MCF 10A (cell line): ENCODE results near the gene SLC5A10. TPM values are rescaled to one million over a fixed set of nuclear protein-coding genes. Genes with fewer than 3 reads are reported as not detected.

ENCODE experiments used
- BruUV-seq: library from RNA; stranded (reverse); fragments of 400-500 nt; replicated peaks from 2 replicates; lab custom pipeline; 2021; lab: Mats Ljungman, UMichigan
- CTCF ChIA-PET: fragments of 300-600 bp; sonication (Branson Sonifier 250); formaldehyde crosslinking; extraction: SDS; loops from one replicate; lab custom pipeline; 2021; ENCODE audit warnings: antibody characterized with exemption, inconsistent platforms; lab: Yijun Ruan, JAX
- POLR2A ChIA-PET: fragments of 300-600, 350-650 bp; sonication (Branson Sonifier 250); formaldehyde crosslinking; extraction: SDS; loops from one replicate; lab custom pipeline; 2020; ENCODE audit warnings: antibody characterized with exemption, inconsistent platforms; lab: Yijun Ruan, JAX
- DNase-seq: peaks from one replicate; pipeline ENCODE4 v3.0.0-alpha.2; 2018; ENCODE audit not compliant: unreplicated experiment
- H3K27ac Mint-ChIP-seq: one replicate; pipeline ENCODE4 v1.8.0; 2022; ENCODE audit warnings: mild to moderate bottlenecking, low read depth, mixed read lengths; ENCODE audit not compliant: unreplicated experiment
- H3K27me3 Mint-ChIP-seq: one replicate; pipeline ENCODE4 v1.8.0; 2022; ENCODE audit warnings: mixed read lengths; ENCODE audit not compliant: insufficient read depth, unreplicated experiment
- H3K36me3 Mint-ChIP-seq: one replicate; pipeline ENCODE4 v1.8.0; 2022; ENCODE audit warnings: mild to moderate bottlenecking, moderate library complexity, mixed read lengths; ENCODE audit not compliant: insufficient read depth, unreplicated experiment
- H3K4me1 Mint-ChIP-seq: one replicate; pipeline ENCODE4 v1.8.0; 2022; ENCODE audit warnings: mixed read lengths; ENCODE audit not compliant: insufficient read depth, unreplicated experiment
- H3K4me3 Mint-ChIP-seq: one replicate; pipeline ENCODE4 v1.8.0; 2022; ENCODE audit warnings: mild to moderate bottlenecking, moderate library complexity, mixed read lengths; ENCODE audit not compliant: unreplicated experiment
- H3K9me3 Mint-ChIP-seq: one replicate; pipeline ENCODE4 v1.8.0; 2022; ENCODE audit warnings: mixed read lengths; ENCODE audit not compliant: unreplicated experiment
- intact Hi-C: fragments of 100-400 bp; cut with micrococcal nuclease; formaldehyde crosslinking; loops from 2 replicates; pipeline ENCODE4 v1.14.1; 2022
- total RNA-seq: library from RNA; stranded (reverse); gene quantifications from 2 replicates; pipeline ENCODE4 v1.2.3, GENCODE V29; 2022
- TF ChIP-seq, protein P1 (sequence below): fragments of 200-600 bp; IDR thresholded peaks from one replicate; pipeline ENCODE4 v1.8.0; 2022; ENCODE audit warnings: antibody characterized with exemption, mild to moderate bottlenecking; ENCODE audit not compliant: unreplicated experiment

Gene SLC5A10
- total RNA-seq, 1 experiment from 2014 or later, result 0.16 TPM

DNA sequence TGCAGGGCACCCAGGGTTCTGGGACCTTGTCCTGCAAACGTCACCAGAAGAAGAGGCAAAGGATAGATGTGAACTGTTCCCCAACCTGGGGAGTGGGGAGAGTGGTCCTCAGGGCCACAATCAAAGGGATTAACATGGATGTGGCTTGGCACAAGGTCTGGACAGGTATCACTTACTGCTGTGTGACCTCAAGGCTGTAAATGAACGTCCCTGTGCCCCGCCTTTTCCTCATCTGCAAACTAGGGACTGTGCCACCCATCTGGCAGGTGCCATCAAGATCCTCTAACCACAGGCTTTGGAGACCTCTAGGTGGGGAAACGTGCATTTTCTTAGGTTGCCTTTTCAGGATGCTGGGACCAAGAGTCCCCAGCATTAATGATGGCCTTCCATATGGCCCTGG, 25.1 kb downstream of the SLC5A10 start:
- Mint-ChIP-seq H3K27ac (no peak overlapping the region), H3K4me3 (no peak overlapping the region), H3K27me3 (no peaks in the 10 kb centered on the region), H3K4me1 (no peaks in the 10 kb centered on the region), H3K9me3 (no peaks in the 10 kb centered on the region), H3K36me3 (peaks cover 59% of the 10 kb centered on the region)
- ChIA-PET POLR2A (no interaction called here), CTCF (interaction anchor here (1.2 kb wide), 1 partner anchor 16 kb away, joined by 3 read pairs; no protein-coding TSS in a partner anchor)
- intact Hi-C loops, result no loop called here
- TF ChIP-seq, protein P1, sequence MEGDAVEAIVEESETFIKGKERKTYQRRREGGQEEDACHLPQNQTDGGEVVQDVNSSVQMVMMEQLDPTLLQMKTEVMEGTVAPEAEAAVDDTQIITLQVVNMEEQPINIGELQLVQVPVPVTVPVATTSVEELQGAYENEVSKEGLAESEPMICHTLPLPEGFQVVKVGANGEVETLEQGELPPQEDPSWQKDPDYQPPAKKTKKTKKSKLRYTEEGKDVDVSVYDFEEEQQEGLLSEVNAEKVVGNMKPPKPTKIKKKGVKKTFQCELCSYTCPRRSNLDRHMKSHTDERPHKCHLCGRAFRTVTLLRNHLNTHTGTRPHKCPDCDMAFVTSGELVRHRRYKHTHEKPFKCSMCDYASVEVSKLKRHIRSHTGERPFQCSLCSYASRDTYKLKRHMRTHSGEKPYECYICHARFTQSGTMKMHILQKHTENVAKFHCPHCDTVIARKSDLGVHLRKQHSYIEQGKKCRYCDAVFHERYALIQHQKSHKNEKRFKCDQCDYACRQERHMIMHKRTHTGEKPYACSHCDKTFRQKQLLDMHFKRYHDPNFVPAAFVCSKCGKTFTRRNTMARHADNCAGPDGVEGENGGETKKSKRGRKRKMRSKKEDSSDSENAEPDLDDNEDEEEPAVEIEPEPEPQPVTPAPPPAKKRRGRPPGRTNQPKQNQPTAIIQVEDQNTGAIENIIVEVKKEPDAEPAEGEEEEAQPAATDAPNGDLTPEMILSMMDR, result no peak
- BruUV-seq, result no TSS peak
- DNase-seq, result no peak

DNA sequence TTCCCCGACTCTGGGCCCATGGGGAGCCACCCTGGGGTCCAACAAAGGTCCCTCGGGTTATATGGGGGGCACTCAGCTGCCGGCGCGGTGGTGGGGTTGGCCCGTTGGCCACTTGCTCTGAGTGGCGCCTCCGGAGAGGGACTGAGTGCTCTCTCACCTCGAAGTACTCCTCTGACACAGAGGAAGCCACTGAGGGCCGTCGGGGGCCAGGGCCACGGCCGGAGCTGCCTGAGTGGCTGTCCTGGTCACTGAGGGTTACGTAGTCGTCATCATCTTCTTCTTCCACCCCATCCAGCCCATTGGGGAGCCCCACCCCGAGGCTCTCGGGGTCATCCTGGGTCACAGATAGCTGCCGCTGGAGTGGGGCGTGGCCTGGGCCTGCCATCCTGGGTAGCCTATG, 25.7 kb downstream of the SLC5A10 start:
- POLR2A ChIA-PET, result no interaction called here
- CTCF ChIA-PET, result interaction anchor here (0.6 to 1.2 kb wide), 2 partner anchors 17 to 550 kb away, joined by 3 read pairs; no protein-coding TSS in a partner anchor
- intact Hi-C loops, result no loop called here
- TF ChIP-seq, protein P1, result no peak
- Mint-ChIP-seq H3K4me1 (no peaks in the 10 kb centered on the region), H3K27me3 (no peaks in the 10 kb centered on the region), H3K27ac (no peak overlapping the region), H3K9me3 (no peaks in the 10 kb centered on the region), H3K4me3 (no peak overlapping the region), H3K36me3 (peaks cover 59% of the 10 kb centered on the region)
- no peak for DNase-seq
- no TSS peak for BruUV-seq

DNA sequence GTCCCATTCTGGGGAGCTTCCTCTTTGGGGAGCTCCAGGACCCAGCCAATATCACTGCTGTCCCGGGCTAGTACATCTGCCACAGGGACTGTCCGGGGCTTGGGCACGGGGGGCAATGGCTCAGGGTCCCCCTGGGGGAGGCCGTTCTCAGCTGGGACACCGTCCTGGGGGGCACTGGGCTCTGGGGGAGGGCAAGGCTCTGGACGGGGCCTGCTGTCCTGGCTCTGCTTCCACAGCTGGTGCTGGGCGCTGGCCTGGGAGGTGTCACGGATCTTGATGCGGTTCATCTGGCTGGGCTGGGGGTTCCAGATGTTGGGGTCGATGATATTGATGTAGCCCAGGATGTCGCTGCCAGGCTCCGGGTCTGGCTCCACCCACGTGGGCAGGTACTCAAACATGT, 26.1 kb downstream of the SLC5A10 start:
- CTCF ChIA-PET, result interaction anchor here (1.2 kb wide), 1 partner anchor 17 kb away, joined by 3 read pairs; no protein-coding TSS in a partner anchor
- H3K4me3 Mint-ChIP-seq, result no peak overlapping the region
- TF ChIP-seq, protein P1, result no peak
- no peak for DNase-seq
- H3K36me3 Mint-ChIP-seq, result peaks cover 59% of the 10 kb centered on the region
- no peak overlapping the region for H3K27ac Mint-ChIP-seq
- no peaks in the 10 kb centered on the region for H3K27me3 Mint-ChIP-seq
- no peaks in the 10 kb centered on the region for H3K9me3 Mint-ChIP-seq
- TSS peak; percentile 15 for BruUV-seq
- no peaks in the 10 kb centered on the region for H3K4me1 Mint-ChIP-seq
- intact Hi-C loops, result no loop called here
- POLR2A ChIA-PET, result no interaction called here

DNA sequence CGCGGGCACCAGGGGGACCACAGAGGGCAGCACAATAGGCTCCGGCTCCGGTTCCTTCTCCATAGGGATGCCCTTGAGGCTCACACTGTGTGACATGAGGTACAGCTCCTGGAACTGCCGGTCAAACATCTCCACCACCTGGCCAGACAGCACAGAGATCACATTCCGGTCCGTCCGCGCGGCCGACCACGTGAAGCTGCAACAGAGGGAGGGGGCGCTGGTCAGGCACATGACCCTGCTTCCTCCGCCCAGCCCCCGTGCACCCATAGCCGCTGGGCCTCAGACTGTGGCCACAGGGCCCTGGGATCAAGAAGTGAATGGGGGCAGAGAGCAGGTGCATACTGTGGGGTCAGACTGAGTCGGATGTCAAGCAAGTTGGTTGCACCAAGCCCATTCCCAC, 26.7 kb downstream of the SLC5A10 start:
- H3K4me3 Mint-ChIP-seq, result no peak overlapping the region
- BruUV-seq, result no TSS peak
- no peaks in the 10 kb centered on the region for H3K27me3 Mint-ChIP-seq
- TF ChIP-seq, protein P1, result no peak
- POLR2A ChIA-PET, result interaction anchor here (0.7 kb wide), 1 partner anchor 13 kb away, joined by 3 read pairs; no protein-coding TSS in a partner anchor
- DNase-seq, result no peak
- H3K27ac Mint-ChIP-seq, result no peak overlapping the region
- CTCF ChIA-PET, result interaction anchor here (1.3 kb wide), 1 partner anchor 9 kb away, joined by 4 read pairs; no protein-coding TSS in a partner anchor
- intact Hi-C loops, result no loop called here
- peaks cover 59% of the 10 kb centered on the region for H3K36me3 Mint-ChIP-seq
- no peaks in the 10 kb centered on the region for H3K4me1 Mint-ChIP-seq
- H3K9me3 Mint-ChIP-seq, result no peaks in the 10 kb centered on the region
